ENCODE data around the gene CELA1.
"Not testable (repeated sequence)": the region's sequence is repeated elsewhere in the genome, so short reads cannot be mapped to it uniquely, and the experiment has no call there.

GRCh38 chr12:51300768-51301167 lies 45.7 kb downstream of the CELA1 start:
- not testable (repeated sequence) for TF ChIP-seq CTCF, POLR2A (IDR thresholded peaks at IDR 0.05)

All from uterus (tissue), 2 donors.